PC-3 (cell line): ENCODE results near the gene ALG3. TPM values are rescaled to one million over a fixed set of nuclear protein-coding genes. Genes with fewer than 3 reads are reported as not detected.

Experiments used
- ATAC-seq: fragments of 200-7000 bp; cut with Tn5 transposase; 2 replicates; pipeline ENCODE4 v1.9.1; 2020; ENCODE audit warnings: mild to moderate bottlenecking, moderate library complexity
- BruUV-seq: library from RNA; stranded (reverse); fragments of 400-500 nt; replicated peaks from 2 replicates; lab custom pipeline; 2021; lab: Mats Ljungman, UMichigan
- CTCF ChIA-PET: fragments of 300-600 bp; sonication (Branson Sonifier 250); formaldehyde crosslinking; loops from one replicate; lab custom pipeline; 2022; ENCODE audit warnings: antibody characterized with exemption; lab: Charles Lee
- POLR2A ChIA-PET: fragments of 300-600 bp; sonication (Branson Sonifier 250); formaldehyde crosslinking; loops from one replicate; lab custom pipeline; 2022; ENCODE audit warnings: antibody characterized with exemption; ENCODE audit not compliant: unreplicated experiment; lab: Charles Lee
- DNase-seq: peaks from one replicate; pipeline ENCODE4 v3.0.0-alpha.2; 2015
- H2AFZ ChIP-seq: fragments of 300-600 bp; sonication (generic); 2 replicates; pipeline ENCODE4 v1.6.0; 2016; ENCODE audit warnings: antibody characterized with exemption, low read length
- H3F3A ChIP-seq: fragments of 300-600 bp; sonication (generic); one replicate; pipeline ENCODE4 v1.6.0; 2017; ENCODE audit warnings: antibody characterized with exemption, low read length, control low read depth, mild to moderate bottlenecking; ENCODE audit not compliant: unreplicated experiment
- H3K27ac ChIP-seq: fragments of 300-600 bp; sonication (generic); 2 replicates; pipeline ENCODE4 v1.5.1; 2016; ENCODE audit warnings: mild to moderate bottlenecking, low read length
- H3K27me3 ChIP-seq: fragments of 300-600 bp; sonication (generic); 2 replicates; pipeline ENCODE4 v1.6.1; 2016; ENCODE audit warnings: low read length, mixed read lengths
- H3K36me3 ChIP-seq: fragments of 300-600 bp; sonication (generic); 2 replicates; pipeline ENCODE4 v1.6.1; 2016; ENCODE audit warnings: low read depth, mixed run types, low read length, mixed read lengths
- H3K4me1 ChIP-seq: fragments of 300-600 bp; sonication (generic); 2 replicates; pipeline ENCODE4 v1.5.1; 2016; ENCODE audit warnings: low read length; ENCODE audit not compliant: insufficient read depth
- H3K4me2 ChIP-seq: fragments of 300-600 bp; sonication (generic); 2 replicates; pipeline ENCODE4 v1.6.0; 2016; ENCODE audit warnings: low read length
- H3K4me3 ChIP-seq: fragments of 300-600 bp; sonication (generic); 2 replicates; pipeline ENCODE4 v1.5.1; 2016; ENCODE audit warnings: mild to moderate bottlenecking, low read length, mixed read lengths
- H3K79me2 ChIP-seq: fragments of 300-600 bp; sonication (generic); 2 replicates; pipeline ENCODE4 v1.6.1; 2017; ENCODE audit warnings: low read length, mixed read lengths
- H3K9ac ChIP-seq: fragments of 300-600 bp; sonication (generic); 2 replicates; pipeline ENCODE4 v1.6.0; 2016; ENCODE audit warnings: mild to moderate bottlenecking, low read length
- H3K9me2 ChIP-seq: fragments of 300-600 bp; sonication (generic); replicated peaks from 2 replicates; pipeline ENCODE4 v1.6.1; 2016; ENCODE audit warnings: mixed run types, low read length, mixed read lengths
- H3K9me3 ChIP-seq: fragments of 300-600 bp; sonication (generic); 2 replicates; pipeline ENCODE4 v1.6.1; 2016; ENCODE audit warnings: low read length, mixed read lengths
- H4K20me1 ChIP-seq: fragments of 300-600 bp; sonication (generic); 2 replicates; pipeline ENCODE4 v1.6.1; 2016; ENCODE audit warnings: low read length, mixed read lengths
- CTCF ChIP-seq: fragments of 300-600 bp; sonication (generic); conservative IDR thresholded peaks from 2 replicates; pipeline ENCODE4 v1.5.1; 2017; ENCODE audit warnings: antibody characterized with exemption, low read depth, mild to moderate bottlenecking, low read length
- EZH2 ChIP-seq: fragments of 300-600 bp; sonication (generic); IDR thresholded peaks from one replicate; pipeline ENCODE4 v1.6.1; 2017; ENCODE audit warnings: antibody characterized with exemption, mild to moderate bottlenecking, low read length; ENCODE audit not compliant: unreplicated experiment
- EZH2phosphoT487 ChIP-seq: fragments of 300-600 bp; sonication (generic); IDR thresholded peaks from 2 replicates; pipeline ENCODE4 v1.6.1; 2018; ENCODE audit warnings: mild to moderate bottlenecking, antibody characterized with exemption, low read length, borderline replicate concordance
- intact Hi-C: fragments of 100-400 bp; cut with micrococcal nuclease; formaldehyde crosslinking; loops from 2 replicates; pipeline ENCODE4 v1.9.0; 2023
- total RNA-seq: library from RNA; depleted of rRNA; stranded (reverse); fragments of >200 nt; gene quantifications from 2 replicates; pipeline ENCODE4 v1.2.3, GENCODE V29; 2014

Gene ALG3
- total RNA-seq, 1 experiment from 2014 or later = 89.0 TPM

GRCh38 chr3:184240384-184241140, 8.2 kb downstream of the ALG3 start:
- TF ChIP-seq CTCF (no peak), EZH2 (no peak), EZH2phosphoT487 (no peak)
- Histone ChIP-seq H2AFZ (no peak overlapping the region), H3K27ac (no peak overlapping the region), H4K20me1 (no peaks in the 10 kb centered on the region), H3K9me3 (no peaks in the 10 kb centered on the region), H3K27me3 (no peaks in the 10 kb centered on the region), H3K4me2 (no peak overlapping the region), H3K79me2 (no peaks in the 10 kb centered on the region), H3K9ac (no peak overlapping the region), H3K9me2 (no peaks in the 10 kb centered on the region), H3K36me3 (peaks cover 24% of the 10 kb centered on the region), H3K4me3 (no peak overlapping the region), H3F3A (no peaks in the 10 kb centered on the region), H3K4me1 (no peaks in the 10 kb centered on the region)
- ChIA-PET CTCF (interaction anchor here (0.6 kb wide), 1 partner anchor 43 kb away, joined by 3 read pairs; no protein-coding TSS in a partner anchor), POLR2A (no interaction called here)
- peak; percentile 55 for ATAC-seq
- DNase-seq = peak; percentile 54
- BruUV-seq = no TSS peak
- intact Hi-C loops = no loop called here

GRCh38 chr3:184239708-184240107, 9.1 kb downstream of the ALG3 start:
- H3K9me3 ChIP-seq = no peaks in the 10 kb centered on the region
- CTCF ChIA-PET = no interaction called here
- no peak for ATAC-seq

More at GRCh38 chr3:184239708-184240107, 9.1 kb downstream of the ALG3 start:
- DNase-seq = no peak
- Histone ChIP-seq H3K79me2 (no peaks in the 10 kb centered on the region), H3K4me2 (no peak overlapping the region), H3K36me3 (peaks cover 19% of the 10 kb centered on the region), H3K4me3 (no peak overlapping the region), H3K9ac (no peak overlapping the region), H3F3A (no peaks in the 10 kb centered on the region), H3K27ac (no peak overlapping the region), H3K9me2 (no peaks in the 10 kb centered on the region), H3K27me3 (no peaks in the 10 kb centered on the region), H3K4me1 (no peaks in the 10 kb centered on the region), H2AFZ (no peak overlapping the region), H4K20me1 (no peaks in the 10 kb centered on the region)
- POLR2A ChIA-PET = no interaction called here
- TF ChIP-seq CTCF (no peak), EZH2phosphoT487 (no peak), EZH2 (no peak)
- BruUV-seq = TSS peak; percentile 23
- intact Hi-C loops = no loop called here
